NCI-H510A (cell line): ENCODE results near the gene AP1G2.

Experiments used
- DNase-seq: peaks from one replicate; lab custom pipeline; 2025; lab: John Stamatoyannopoulos, UW

Gene AP1G2

GRCh38 chr14:23571701-23572523 is 4.3 kb upstream of the AP1G2 start:
- DNase-seq: no peak

GRCh38 chr14:23570806-23571483 is 3.4 kb upstream of the AP1G2 start:
- DNase-seq: no peak

GRCh38 chr14:23569443-23570151 is 2.0 kb upstream of the AP1G2 start:
- DNase-seq: peak; percentile 79

DNA sequence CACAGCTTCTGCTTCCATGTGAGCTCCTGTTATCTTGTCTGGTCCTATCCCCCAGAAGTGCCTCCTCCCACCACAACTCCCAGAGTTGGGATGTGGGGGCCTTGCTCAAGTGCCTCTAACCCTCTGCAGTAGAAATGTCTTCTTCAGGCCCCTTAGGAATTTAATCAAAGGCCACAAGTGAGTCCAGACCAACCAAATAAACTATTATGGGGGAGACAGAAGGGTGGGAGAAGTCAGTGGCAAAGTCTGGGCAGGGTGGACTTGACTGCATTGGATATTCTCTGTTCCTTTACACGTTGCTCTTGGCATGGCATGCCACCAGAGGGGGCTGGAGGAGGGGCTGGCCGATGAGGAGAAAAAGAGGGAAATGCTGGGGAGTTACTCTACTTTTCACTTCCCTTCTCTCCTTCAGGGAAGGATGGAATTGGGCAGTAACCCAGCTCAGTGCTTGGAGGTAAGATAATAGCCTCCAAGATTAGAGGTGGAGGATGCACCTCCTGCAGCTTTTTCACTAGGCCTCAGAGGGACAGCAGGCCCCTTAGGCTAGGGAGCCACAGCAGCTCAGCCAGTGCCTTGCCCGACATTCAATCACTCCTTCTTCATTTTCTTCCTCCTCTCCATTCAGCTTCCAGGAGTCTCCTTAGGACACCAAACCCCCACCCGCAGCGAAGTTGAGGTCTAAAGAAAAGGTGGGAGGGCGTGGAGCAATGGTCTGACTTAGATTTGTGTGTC is 1.2 kb upstream of the AP1G2 start:
- DNase-seq: no peak

GRCh38 chr14:23568021-23568599 is 519 bp upstream of the AP1G2 start:
- DNase-seq: no peak

DNA sequence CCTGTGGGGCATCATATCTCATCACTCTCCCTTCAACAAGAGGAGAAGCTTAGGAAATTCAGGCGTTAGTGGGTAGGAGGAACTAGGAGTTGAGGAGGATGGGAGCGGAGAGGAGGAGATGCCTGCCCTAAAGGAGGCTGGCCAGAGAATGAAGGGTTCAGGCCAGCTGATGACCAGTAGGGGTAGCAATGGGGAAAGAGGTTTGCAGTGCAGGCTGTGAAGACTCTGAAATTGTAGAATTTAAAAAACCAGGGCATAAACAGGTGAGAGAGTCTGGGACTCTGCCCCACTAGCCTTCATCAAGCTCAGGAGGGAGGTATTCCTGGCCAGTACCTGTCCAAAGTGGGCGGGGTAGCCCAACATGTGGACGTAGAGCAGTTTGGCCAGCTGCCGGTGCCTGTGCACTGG is 809 bp downstream of the AP1G2 start:
- DNase-seq: no peak

GRCh38 chr14:23566112-23566777 is 1.3 kb downstream of the AP1G2 start:
- no peak for DNase-seq

DNA sequence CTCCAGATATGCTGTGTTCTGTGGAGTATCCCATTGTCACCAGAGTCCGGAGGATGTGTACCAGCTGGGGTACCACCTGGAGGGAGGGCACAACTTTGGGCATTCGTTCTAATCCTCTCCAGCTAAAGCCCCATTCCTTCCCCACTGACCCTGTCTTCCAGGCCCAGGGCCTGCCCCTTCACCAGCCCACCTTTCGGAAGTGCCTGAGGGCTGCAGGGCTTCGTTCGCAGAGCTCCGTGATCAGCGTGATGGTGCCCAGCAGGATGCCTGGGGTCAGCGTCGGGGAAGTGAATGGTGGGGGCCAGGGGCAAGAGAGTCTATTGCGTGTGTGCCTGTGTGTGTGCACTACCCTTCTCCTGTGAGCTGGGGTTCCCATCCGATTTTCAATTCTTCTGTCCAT is 2.0 kb downstream of the AP1G2 start:
- no peak for DNase-seq

- DNase-seq: no peak
These were observed 2.7 kb downstream of the AP1G2 start for GRCh38 chr14:23564876-23565275.

GRCh38 chr14:23564181-23564812 is 3.3 kb downstream of the AP1G2 start:
- no peak for DNase-seq

GRCh38 chr14:23563473-23564180 is 4.0 kb downstream of the AP1G2 start:
- no peak for DNase-seq

DNA sequence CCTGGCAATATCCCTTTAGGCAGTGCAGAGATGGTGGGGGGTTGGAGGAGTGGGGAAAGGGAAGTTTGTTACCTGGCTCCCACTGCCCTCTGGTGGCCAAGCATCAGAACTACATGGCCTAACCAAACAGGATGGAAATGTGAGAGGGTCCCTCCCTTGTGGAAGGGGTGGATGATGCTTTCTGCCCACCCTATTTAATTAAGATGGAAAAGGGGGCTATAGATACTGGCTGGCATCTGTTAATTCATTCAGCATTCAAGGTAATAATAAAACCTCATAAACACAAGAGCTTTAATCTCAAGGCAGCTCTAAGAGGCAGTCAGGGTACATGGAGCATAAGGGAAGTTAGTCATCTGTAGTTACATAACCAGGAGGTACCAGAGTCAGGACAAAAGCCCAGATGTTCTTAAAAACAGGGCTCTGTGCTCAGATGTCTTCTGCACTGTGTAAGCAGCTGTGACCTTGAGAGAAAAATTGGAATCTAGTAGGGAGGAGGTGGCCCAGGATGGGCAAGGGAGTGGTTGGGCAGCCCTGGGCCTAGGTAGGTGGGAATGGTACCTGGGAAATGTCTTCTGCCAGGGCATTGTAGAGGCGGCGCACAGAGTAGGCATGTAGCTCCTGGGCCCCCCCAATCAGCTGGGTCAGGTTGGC is 4.6 kb downstream of the AP1G2 start:
- no peak for DNase-seq

DNA sequence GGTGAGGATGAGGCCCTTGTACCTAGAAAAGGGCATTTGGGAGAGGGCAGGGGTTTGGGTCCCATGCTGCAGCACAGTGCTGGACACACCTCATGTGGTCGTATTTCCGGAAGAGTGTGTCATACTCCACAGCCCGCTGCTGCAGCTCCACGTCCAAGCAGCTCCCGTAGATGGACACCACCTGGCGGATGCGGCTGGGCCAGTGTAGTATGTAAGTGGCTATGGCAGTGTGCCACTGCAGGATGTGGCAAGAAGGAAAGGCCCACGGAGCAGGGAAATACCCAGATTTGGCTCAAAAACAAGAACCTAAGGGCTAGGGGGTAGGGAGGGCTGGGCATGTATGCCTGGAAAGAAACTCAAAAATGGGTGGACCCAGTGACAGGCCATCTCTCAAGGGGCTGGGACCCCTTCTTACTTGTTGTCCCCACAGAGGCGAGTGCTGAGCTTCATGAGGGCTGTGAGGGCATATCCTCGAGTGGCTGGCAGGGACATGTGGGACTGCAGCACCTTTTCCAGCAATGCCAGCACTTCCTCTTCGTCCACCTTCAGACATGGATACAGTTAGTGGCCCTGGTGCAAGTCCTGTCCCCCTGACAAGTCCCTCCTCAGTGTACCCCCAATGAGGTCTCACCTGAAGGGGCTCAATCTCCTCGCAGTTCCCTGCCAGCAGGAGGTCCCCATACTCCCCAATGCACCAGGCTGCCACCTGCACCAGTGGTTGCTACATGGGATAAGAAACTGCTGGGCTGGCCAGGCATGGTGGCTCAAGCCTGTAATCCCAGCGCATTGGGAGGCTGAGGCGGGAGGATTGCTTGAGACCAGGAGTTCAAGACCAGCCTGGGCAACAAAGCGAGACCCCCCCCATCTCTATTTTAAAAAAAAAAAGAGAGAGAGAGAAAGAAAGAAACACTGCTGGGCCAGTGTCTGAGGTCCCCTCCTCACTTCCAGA is 5.4 kb downstream of the AP1G2 start:
- no peak for DNase-seq

GRCh38 chr14:23561259-23561658 is 6.3 kb downstream of the AP1G2 start:
- no peak for DNase-seq

DNA sequence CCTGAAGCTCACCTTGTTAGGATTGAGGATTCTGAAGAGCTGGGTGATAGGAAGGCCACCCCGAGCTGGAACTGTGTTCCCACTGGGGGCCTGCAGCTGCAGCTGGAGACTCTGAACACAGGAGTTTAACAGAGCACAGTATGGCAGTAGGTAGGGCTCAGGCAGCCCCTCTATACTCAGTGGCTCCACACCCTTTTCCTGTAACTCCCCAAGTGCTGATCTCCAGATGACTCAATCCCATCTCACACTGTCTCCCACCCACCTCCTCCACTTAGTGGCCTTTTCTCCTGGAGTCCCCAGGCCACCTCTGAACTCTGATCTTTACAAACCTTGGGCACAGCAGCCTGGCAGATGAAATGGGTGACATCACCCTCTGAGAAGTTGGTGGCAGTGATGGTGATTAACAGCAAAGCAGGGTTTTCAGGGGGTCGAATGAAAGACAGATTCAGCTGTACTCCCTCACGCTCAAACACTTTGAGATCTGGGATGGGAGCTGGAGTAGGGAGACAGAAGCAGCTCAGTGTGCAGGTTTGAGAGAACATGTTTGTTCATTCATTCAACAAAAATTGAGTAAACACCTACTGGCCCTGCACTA is 7.6 kb downstream of the AP1G2 start:
- DNase-seq: no peak

DNA sequence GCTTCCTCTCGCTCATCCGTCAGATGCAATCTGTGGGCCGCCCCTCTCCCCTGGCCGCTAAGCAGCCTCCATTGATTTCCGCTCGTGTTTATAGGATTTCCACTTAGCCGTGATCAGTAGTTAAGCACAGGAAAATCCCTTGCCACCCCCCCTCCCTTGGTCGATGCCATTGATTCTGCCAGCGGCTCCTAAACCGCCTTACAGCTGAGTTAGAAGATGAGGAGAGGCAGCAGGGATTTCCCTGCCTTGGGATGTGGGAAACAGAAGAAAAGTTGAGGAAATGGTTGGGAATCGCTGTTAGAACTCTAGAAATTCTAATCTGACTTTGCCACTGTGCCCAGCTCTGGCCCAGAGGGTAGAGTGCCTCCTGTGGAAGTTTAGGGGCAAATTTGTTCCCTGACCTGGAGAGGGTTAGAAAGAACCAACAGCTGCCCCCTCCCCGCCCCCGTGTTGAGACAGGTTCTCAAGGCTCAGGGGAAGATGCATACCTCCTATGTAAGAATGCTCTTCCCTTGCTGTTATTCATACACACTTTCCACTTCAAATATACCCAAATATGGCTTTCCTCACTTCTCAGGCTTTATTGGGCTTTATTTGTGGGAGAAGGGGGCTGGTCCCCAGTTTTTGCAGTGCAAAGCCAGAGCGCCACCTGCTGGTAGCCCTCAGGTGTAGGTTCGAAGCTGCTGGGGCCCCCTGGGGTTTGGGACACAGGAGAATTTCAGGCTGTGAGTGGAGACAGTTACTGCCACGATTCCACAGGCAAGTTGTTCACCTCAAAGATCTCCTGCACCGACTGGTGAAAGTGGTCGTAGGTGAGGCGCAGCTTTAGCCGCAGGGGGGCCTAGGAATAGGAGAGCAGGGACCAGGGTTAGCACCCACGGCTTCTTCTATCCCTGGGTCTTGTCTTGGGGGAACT is 8.3 kb downstream of the AP1G2 start:
- peak; percentile 14 for DNase-seq
